SKM-1 (cell line): ENCODE results near the gene TEK.
"Not testable (repeated sequence)": the region's sequence is repeated elsewhere in the genome, so short reads cannot be mapped to it uniquely, and the experiment has no call there.

Source experiments
- DNase-seq: peaks from one replicate; lab custom pipeline; 2025; ENCODE audit not compliant: unreplicated experiment; lab: John Stamatoyannopoulos, UW

The TEK gene

GRCh38 chr9:27212191-27212590 lies 103.2 kb downstream of the TEK start:
- no peak for DNase-seq

- no peak for DNase-seq
These were observed 103.6 kb downstream of the TEK start for GRCh38 chr9:27212621-27213020.

- peak; percentile 40 for DNase-seq
These were observed 118.2 kb downstream of the TEK start for GRCh38 chr9:27227192-27227591.

GRCh38 chr9:27239648-27240047 lies 130.6 kb downstream of the TEK start:
- not testable (repeated sequence) for DNase-seq

GRCh38 chr9:27247756-27248155 lies 138.7 kb downstream of the TEK start:
- peak; percentile 20 for DNase-seq

GRCh38 chr9:27248702-27249101 lies 139.7 kb downstream of the TEK start:
- no peak for DNase-seq

- DNase-seq: no peak
These were observed 149.6 kb downstream of the TEK start for GRCh38 chr9:27258662-27259061.

- no peak for DNase-seq
These were observed 151.9 kb downstream of the TEK start for GRCh38 chr9:27260789-27261516.

- no peak for DNase-seq
These were observed 152.6 kb downstream of the TEK start for GRCh38 chr9:27261517-27262211.

- DNase-seq: no peak
These were observed 163.1 kb downstream of the TEK start for GRCh38 chr9:27272103-27272502.

GRCh38 chr9:27273186-27273585 lies 164.2 kb downstream of the TEK start:
- no peak for DNase-seq

- peak; percentile 41 for DNase-seq
These were observed 167.4 kb downstream of the TEK start for GRCh38 chr9:27276193-27277030.

GRCh38 chr9:27278374-27278773 lies 169.3 kb downstream of the TEK start:
- no peak for DNase-seq

GRCh38 chr9:27279611-27280010 lies 170.6 kb downstream of the TEK start:
- DNase-seq: no peak
